Raji (cell line): ENCODE measurements around the gene B3GNT4.

Experiments
- POLR2A ChIP-seq: IDR thresholded peaks from 2 replicates; pipeline ENCODE4 v1.6.1; 2011; ENCODE audit warnings: low read depth, low read length, control low read depth; ENCODE audit not compliant: insufficient read depth

Gene B3GNT4

DNA sequence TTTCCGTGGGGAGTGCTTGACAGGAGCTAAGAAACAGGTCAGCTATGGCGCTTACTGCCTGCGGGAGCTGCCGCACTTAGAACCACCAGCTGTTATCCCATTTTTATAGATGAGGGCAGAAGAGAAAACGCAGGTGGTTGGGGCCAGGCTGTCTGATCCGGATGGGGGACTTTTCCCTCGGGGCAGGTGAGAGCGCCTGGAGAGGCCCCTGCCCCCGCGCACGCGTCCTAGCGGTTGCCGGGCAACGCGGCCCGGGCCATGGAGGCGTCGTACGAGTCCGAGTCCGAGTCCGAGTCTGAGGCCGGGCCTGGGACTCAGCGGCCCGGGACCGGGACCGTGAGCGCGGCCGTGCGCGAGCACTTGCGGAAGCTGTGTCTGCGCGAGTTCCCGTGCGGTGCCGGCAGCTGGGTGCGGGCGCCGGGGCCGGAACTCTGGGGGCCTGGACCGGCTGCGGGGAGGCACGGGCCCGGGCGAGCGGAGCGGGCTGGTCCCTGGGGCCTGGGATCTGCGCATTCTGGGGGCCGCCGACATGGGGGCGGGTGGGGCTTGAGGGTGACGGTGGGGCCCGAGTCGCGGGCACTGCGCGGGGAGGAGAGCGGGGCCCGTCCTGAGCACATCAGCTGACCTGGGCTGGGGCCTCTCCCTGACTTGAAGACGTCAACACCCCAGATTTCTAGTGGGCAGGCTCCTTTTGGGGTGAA lies 20.5 kb upstream of the B3GNT4 start, which contains the start of gene LRRC43:
LRRC43 (plus strand) TSS at position 237 of the 701 bp plus-strand sequence; CDS start at position 259, 22 bp downstream.
- no peak for TF ChIP-seq POLR2A

DNA sequence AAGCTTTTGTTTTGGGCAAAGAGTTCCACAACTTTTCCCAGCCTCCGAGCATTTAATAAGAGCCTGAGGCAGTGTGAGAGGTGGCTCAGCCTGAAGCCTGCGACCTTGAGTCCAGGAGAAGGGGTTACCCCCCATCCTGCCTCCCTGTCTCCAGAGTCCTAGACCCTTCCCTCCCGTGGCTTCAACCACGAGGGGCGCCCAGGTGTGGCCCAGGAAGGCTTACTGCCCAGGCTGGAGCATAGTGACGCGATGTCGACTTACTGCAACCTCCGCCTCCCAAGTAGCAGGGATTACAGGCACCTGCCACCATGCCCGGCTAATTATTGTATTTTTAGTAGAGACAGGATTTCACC lies 19.9 kb upstream of the B3GNT4 start:
- TF ChIP-seq POLR2A, result no peak

DNA sequence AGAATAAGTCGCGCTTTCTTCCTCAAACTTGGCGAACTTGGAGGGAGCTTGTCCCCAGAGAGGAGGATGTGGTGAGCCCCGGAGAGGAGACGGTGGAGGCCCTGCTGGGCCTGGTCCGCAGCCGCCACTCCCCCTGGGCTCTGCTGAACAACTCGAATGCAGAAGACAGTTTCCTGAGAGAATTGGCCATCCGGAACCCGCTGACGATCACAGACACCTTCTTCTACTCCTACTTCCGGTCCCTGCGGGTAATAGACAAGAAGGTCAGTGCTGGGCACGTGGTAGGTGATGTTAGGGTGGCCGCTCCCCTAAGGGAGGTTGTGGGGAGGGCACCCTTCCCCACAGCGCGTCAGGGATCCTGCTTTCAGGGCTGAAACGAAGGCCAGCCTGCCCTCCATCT lies 19.0 kb upstream of the B3GNT4 start:
- TF ChIP-seq POLR2A, result no peak

DNA sequence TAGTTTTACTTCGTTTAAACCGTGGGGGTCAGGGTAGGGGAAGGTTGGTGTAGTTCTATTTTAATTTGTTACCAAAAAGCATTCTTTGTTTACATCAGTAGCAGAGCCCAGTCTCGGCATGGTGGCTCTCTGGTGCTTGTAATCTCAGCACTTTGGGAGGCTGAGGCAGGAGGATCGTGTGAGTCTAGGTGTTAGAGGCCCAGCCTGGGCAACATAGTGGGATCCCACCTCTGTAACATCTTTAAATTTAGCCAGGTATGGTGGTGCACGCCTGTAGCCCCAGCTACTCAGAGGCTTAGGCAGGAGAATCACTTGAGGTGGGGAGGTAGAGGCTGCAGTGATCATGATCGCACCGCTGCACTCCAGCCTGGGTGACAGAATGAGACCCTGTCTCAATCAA lies 18.4 kb upstream of the B3GNT4 start:
- no peak for TF ChIP-seq POLR2A

DNA sequence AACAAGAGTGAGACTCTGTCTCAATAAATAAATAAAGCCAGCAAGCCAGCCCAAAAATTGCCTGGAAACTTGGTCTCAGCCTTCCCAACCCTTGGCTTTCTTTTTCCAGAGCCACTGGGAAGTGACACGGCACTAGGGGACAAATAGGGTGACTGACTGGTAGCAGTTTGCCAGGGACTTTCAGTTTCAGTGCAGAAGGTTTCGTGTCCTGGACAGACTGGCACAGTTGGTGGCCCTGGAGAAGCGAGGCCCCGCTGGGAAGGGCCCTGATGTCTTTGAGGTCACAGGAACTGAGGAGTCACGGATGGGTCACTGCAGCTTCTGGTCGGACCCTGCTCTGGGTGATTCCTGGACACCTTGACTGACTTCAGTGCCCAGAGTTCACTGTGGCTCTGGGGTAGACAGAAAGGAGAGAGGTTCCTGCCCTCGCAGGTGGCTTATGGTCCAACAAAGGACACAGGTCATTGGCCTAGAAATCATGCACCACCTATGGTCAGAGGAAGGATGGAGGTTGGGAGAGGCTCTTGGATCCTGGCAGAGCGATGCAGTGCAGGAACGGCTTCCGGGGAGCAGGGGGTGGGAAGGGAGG lies 17.9 kb upstream of the B3GNT4 start:
- no peak for TF ChIP-seq POLR2A

DNA sequence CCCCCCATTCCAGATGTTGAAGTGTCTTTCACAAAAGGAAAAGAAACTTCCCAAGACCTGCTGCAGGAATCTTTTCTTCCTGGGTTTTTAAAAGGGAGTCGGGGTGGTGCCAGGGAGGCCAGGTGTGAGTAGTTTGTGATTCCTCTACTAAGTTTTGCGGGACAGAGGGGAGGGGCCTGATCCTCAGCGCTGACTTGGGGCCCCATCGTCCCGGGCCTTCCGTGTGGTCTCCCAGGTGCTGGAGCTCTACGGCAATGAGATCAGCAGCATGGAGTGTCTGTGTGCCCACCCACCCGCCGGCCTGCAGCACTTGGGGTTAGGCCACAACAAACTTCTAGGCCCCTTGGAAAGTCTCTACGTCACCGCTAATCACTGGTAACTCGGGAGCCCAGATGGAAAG lies 16.0 kb upstream of the B3GNT4 start:
- TF ChIP-seq POLR2A, result no peak

DNA sequence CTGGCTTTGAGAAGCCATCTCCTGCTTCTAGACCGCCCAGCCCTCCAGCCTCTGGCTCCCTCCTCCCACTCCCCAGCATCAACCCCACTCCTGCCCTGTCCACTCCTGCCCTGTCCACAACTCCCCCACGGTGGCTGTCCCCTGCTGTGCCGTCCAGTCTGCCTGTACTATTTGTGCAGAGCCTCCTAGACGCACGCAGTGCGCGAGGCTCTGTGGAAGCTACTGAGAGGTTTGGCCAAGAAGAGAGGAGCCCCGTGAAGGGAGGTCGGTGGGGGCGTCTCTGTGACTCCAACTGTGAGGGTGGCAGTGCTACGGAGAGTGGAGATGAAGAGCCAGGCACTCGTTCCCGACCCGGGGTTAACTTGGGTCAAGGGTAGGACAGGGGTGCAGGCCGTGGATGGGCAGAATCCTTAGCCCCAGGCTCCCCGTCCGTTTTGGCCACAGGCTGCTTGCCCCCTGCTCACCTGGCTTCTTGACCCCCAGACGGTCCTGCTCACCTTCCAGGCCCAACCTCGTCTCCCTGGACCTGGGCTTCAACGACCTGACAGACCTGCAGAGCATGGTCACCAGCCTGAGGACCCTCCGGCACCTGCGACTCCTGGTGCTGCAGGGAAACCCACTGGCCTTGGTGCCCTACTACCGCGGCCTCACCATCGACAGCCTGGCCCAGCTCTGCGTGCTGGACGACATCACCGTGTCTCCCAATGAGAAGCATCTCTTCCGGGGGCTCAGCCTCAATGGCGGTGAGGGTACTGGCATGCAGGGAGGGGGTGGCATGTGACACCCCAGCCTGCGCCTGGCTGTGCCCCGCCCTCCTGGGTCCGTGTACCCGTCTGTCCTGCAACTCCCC lies 13.7 kb upstream of the B3GNT4 start:
- TF ChIP-seq POLR2A, result no peak

DNA sequence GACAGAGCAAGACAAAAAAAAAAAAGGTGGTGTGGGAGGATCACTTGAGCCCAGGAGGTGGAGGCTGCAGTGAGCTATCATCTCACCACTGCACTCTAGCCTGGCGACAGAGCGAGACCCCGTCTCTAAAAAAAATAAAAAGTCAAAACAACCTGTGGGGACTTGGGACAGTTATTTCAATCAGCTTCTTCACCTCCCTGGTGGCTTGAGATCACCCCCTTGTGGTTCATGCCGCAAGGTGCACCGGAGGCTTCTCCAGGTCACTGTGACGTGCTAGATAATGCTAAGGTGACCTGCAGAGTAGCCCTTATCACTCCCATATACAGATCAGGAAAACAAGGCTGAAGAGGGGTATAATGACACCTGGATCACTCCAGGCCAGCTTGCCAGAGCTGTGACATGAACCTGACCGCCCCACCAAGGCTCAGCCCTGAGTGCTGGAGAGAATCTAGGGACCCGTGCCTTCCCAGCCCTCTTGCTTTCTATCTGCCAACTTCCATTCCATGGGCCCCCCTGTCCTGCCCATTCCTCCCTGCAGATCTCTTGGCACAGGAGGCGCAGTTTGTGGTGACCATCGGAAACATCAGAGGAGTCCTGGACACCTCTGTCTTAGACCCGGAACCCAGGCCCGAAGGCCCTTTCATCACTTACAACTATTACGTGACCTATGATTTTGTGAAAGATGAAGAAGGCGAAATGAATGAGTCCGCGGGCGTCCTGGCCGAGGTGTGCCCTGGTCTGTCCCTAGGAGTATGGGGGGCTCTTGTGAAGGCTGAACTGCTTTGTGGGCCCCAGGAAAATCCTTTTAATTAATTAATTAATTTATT lies 12.5 kb upstream of the B3GNT4 start:
- TF ChIP-seq POLR2A, result no peak

DNA sequence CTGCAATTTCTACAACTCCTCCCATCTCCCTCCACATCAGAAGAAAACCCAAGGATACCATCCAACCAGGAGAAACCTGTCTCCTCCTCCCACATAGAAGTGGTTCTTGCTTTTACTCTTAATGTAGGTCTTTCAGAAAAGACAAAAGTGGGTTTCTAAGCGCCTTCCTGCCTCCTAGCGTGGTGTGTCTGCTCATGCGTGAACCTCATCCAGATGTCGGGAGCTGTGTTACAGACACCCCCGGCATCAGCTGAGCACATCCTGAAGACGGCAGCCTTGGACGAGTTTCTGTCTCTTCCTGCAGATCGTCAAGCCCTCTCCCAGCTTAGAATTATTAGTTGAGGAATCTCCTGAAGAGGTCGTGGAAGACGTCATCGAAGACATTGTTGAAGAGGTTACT lies 11.1 kb upstream of the B3GNT4 start:
- no peak for TF ChIP-seq POLR2A

DNA sequence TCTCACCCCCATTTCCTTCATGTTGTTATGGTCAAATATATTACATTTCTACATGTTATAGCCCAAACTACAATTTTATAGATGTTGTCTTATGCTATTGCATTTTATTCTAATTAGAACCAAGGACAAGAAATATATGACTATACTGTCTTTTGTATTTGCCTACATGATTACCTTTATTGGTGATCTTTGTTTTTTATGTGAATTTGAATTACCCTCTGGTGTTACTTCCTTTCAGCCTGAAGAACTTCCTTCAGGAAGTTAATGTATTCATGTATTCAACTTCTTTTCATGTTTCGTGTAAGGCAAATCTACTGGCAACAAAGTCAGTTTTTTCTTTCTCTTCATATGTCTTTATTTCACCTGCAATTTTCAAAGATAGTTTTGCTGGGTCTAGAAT lies 8.7 kb upstream of the B3GNT4 start:
- no peak for TF ChIP-seq POLR2A

DNA sequence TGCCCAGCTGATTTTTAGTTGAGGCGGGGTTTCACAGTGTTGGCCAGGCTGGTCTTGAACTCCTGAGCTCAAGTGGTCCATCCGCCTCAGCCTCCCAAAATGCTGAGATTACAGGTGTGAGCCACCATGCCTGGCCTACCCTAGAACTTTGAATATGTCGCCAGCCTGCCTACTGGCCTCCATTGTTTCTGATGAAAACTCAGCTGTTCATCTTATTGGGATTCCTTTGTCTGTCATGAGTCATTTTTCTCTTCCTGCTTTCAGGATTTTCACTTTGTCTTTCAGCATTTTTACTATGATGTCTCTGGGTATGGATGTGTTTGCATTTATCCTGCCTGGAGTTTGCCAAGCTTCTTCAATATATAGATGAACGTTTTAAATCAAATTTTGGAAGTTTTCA lies 8.1 kb upstream of the B3GNT4 start:
- no peak for TF ChIP-seq POLR2A

DNA sequence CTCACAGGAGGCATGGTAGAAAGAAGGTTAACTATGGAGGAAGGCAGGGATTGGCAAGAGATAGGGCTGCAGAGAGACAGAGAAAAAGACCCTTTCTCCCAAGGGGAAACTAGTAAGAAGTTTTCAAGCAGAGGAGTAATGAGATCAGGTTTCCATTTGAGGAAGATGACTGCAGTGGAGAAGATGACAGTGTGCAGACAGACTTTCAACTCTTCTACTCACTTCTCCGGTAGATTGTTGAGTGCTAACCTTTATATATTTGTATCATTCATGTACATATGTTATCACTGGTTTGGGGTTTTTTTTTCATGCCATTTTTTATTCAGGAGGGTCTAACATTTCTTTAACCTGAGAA lies 5.9 kb upstream of the B3GNT4 start:
- TF ChIP-seq POLR2A, result no peak

DNA sequence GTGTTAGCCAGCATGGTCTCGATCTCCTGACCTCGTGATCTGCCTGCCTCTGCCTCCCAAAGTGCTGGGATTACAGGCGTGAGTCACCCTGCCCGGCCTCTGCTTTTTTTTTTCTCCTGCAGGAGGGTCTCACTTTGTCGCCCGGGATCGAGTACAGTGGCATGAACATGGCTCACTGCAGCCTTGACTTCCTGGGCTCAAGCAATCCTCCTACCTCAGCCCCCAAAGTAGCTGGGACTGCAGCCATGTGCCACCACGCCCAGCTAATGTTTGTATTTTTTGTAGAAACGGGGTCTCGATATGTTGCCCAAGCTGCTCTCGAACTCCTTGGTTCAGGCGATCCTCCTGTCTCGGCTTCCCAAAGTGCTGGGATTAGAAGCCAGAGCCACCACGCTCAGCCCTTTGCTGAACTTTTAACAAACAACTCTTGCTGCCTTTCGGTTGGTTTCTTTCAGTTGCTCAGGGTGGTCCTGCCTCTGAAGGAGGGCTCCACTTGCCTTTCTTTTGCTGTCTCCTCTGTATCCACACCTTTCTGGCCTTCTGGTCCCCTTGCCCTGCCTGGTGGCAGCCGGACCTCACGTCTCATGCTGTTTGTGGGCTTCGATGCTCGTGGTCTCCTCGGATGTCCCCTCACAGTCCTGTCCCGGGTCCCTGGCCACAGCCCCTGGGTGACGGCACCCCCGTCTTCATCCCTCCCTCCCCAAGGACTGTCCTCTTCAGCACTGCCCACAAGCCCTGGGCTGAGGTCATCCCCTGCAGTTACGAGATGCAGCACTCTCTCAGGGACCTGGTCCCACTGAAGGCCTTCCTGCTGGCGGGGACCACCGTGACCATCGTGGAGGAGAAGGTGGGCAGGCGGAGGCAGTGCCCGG lies 3.8 kb upstream of the B3GNT4 start:
- no peak for TF ChIP-seq POLR2A

DNA sequence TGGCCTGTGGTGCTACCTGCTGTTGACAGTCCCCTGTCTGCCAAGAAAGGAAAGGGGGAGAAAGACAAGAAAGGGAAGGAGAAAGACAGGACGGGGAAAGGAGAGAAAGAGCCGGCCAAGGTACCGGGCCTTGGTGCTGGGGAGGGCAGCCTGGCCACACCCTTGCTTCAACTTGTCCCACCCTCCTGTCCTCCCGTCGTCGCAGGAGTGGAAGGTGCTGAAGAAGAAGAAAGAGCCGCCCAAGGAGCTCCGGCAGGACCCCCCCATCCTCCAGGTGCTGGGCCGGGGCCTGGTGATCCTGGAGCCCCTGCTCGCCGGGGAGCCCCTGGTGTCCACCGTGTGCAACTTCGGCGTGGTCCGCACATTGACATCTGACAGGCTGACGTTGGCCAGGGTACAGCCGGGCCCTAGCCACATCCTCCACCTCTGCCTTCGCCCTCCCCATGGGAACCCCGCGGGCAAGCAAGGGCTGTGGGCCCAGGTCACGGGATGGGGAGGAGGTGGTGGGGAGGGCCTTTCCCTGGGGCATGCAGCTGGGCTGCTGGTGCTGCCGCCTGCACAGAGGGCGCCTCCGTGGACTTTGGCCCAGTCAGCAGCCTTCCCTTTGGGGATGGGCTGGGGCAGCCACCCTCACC lies 2.9 kb upstream of the B3GNT4 start:
- TF ChIP-seq POLR2A, result no peak
